ENCODE measurements around the gene C16orf74. TPM values are rescaled to one million over a fixed set of nuclear protein-coding genes. Genes with fewer than 3 reads are reported as not detected.

C16orf74 gene
- total RNA-seq, 6 experiments from 2014 or later: 13.4 to 18.6 (median 15.7) TPM

DNA sequence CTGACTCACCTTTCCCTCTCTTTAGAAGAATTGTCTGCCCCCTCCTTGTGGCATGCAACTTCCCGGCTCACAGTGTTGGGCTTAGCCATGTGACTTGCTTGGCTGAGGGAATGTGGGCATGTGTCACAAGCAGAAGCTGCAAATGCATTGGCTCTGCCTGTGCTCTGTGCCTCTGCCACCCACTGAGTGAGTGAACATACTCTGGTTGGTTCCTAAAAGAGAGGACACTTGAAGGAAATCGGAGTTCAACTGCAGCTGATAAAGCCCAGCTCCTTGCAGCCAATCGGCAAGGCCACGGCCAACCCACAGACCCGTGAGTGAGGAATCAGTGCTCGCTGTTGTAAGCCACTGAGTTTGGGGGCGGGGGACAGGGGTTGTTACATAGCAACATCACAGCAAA is 51.3 kb downstream of the C16orf74 start:
- TF ChIP-seq, protein P1, sequence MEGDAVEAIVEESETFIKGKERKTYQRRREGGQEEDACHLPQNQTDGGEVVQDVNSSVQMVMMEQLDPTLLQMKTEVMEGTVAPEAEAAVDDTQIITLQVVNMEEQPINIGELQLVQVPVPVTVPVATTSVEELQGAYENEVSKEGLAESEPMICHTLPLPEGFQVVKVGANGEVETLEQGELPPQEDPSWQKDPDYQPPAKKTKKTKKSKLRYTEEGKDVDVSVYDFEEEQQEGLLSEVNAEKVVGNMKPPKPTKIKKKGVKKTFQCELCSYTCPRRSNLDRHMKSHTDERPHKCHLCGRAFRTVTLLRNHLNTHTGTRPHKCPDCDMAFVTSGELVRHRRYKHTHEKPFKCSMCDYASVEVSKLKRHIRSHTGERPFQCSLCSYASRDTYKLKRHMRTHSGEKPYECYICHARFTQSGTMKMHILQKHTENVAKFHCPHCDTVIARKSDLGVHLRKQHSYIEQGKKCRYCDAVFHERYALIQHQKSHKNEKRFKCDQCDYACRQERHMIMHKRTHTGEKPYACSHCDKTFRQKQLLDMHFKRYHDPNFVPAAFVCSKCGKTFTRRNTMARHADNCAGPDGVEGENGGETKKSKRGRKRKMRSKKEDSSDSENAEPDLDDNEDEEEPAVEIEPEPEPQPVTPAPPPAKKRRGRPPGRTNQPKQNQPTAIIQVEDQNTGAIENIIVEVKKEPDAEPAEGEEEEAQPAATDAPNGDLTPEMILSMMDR (IDR thresholded peaks at IDR 0.05): no peak
- H3K27me3 Mint-ChIP-seq (ENCODE audit: insufficient read depth): peaks cover 9% of the 10 kb centered on the region

DNA sequence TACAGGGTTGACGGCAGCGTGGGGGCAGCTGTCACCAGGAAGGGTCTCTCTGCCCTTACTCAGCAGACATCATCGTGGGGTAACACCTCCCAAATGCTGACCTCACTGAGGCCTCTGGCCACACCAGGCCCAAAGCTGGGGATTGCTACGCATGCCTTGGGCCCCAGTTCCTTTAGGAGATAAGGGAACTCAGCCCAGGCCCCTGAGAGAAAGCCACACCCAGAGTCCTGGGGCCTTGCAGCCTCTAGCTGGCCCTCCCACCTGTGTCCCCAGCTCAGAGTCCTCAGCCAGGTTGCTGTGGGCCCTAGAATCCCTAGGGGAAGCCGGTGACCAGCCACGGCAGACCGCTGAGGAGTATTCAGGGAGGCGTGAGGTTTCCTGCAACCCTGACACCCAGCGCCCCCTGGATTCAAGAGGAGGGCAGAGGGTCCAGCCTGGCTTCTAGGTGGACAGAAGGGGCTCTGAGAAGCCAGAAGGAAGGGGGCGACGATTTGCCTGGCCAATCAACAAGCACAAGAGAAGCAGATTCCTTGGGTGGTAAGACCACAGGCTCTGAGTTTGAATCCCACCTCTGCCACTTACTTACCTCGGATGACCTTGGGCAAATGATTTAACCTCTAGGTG is 51.8 kb downstream of the C16orf74 start:
- Mint-ChIP-seq H3K27me3 (ENCODE audit: insufficient read depth) (peaks cover 9% of the 10 kb centered on the region), H3K9me3 (no peaks in the 10 kb centered on the region), H3K27ac (no peak overlapping the region), H3K4me3 (no peak overlapping the region), H3K36me3 (ENCODE audit: low read depth) (peaks cover 7% of the 10 kb centered on the region; the same call in 1 of the 2 replicates), H3K4me1 (ENCODE audit: low read depth) (peaks cover 8% of the 10 kb centered on the region)
- TF ChIP-seq, protein P1 (IDR thresholded peaks at IDR 0.05): peak; percentile 16; the same call in 1 of the 2 replicates
- DNase-seq: no peak

More for the DNA sequence above, 51.3 kb downstream of the C16orf74 start:
- H3K36me3 Mint-ChIP-seq (ENCODE audit: low read depth): peaks cover 7% of the 10 kb centered on the region; the same call in 1 of the 2 replicates
- no peak overlapping the region for H3K4me3 Mint-ChIP-seq
- H3K27ac Mint-ChIP-seq: no peak overlapping the region
- peak; percentile 50 for DNase-seq
- H3K9me3 Mint-ChIP-seq: no peaks in the 10 kb centered on the region
- peaks cover 8% of the 10 kb centered on the region for H3K4me1 Mint-ChIP-seq (ENCODE audit: low read depth)

DNA sequence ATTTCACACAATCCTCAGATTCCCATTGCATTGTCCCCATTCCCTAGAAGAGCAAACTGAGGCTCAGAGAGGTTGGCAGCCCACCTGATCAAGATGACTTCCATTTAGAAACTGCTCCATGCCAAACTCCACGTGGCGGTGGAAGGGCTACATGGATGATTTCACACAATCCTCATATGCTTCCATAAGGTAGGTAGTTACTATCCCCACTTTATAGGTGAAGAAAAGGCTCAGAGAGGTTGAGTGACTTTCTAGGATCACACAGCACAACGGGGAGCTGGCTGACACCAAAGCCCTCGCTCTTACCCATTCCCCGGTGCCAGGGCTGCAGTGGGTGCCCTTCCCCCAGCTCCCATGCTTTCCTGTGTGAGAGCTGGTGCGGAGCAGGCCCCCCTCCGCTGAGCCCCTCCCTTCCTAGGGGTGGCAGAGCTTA is 52.4 kb downstream of the C16orf74 start:
- Mint-ChIP-seq H3K36me3 (ENCODE audit: low read depth) (peaks cover 7% of the 10 kb centered on the region; the same call in 1 of the 2 replicates), H3K27ac (no peak overlapping the region), H3K4me3 (no peak overlapping the region), H3K4me1 (ENCODE audit: low read depth) (peaks cover 8% of the 10 kb centered on the region), H3K27me3 (ENCODE audit: insufficient read depth) (peaks cover 9% of the 10 kb centered on the region), H3K9me3 (no peaks in the 10 kb centered on the region)
- no peak for DNase-seq
- TF ChIP-seq, protein P1 (IDR thresholded peaks at IDR 0.05): no peak

DNA sequence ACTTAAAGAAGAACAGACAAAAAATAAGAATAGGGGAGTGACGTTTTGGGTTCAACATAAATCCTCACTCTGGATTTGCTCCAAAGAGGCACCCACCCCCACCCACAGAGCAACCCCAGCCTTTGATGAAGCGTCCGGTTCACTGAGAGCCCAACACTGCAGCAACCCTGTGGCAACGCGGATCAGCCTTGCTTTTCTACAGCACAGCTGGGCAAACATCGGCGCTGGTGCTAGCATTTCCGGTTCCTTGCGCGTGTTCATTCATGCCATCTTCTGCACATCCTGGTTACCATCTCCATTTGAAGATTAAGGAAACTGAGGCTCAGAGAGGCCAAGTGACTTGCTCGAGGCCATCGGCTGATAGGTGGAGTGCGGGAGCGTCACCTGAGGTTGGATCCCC is 53.5 kb downstream of the C16orf74 start:
- no peak overlapping the region for H3K27ac Mint-ChIP-seq
- no peaks in the 10 kb centered on the region for H3K9me3 Mint-ChIP-seq
- DNase-seq: no peak
- TF ChIP-seq, protein P1 (IDR thresholded peaks at IDR 0.05): no peak
- H3K4me1 Mint-ChIP-seq (ENCODE audit: low read depth): peaks cover 8% of the 10 kb centered on the region
- peaks cover 7% of the 10 kb centered on the region; the same call in 1 of the 2 replicates for H3K36me3 Mint-ChIP-seq (ENCODE audit: low read depth)
- no peak overlapping the region for H3K4me3 Mint-ChIP-seq
- H3K27me3 Mint-ChIP-seq (ENCODE audit: insufficient read depth): peaks cover 11% of the 10 kb centered on the region

DNA sequence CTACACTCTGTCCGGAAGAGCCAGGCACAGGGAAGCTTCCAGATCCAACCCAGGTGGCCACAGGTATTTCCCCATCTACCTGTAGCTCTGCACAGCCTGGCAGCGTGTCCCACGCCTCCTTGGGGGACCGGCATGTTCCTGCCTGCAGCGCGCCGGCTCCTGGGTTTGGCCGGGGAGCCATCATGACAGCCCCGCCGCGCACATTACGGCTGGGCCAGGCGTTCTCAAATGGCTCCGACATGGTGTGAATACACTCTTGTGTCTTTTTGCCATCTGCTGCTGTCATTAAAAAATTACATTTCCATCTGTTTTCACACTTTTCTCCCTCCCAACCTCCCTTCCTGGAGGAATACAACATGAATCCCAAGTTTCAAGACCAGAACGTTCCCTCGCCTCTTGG is 54.1 kb downstream of the C16orf74 start:
- TF ChIP-seq, protein P1 (IDR thresholded peaks at IDR 0.05): no peak
- Mint-ChIP-seq H3K9me3 (no peaks in the 10 kb centered on the region), H3K36me3 (ENCODE audit: low read depth) (peaks cover 7% of the 10 kb centered on the region; the same call in 1 of the 2 replicates), H3K27ac (no peak overlapping the region), H3K4me1 (ENCODE audit: low read depth) (peaks cover 8% of the 10 kb centered on the region), H3K27me3 (ENCODE audit: insufficient read depth) (peaks cover 16% of the 10 kb centered on the region), H3K4me3 (no peak overlapping the region)
- DNase-seq: no peak

Measured in HFFc6 (cell line).